HepG2 (cell line): Measurements from ENCODE around the gene RITA1. TPM values are rescaled to one million over a fixed set of nuclear protein-coding genes. Genes with fewer than 3 reads are reported as not detected.

ENCODE experiments used
- ATAC-seq: fragments of 200-7000 bp; cut with Tn5 transposase; 3 replicates; pipeline ENCODE4 v1.9.1; 2020; ENCODE audit warnings: mild to moderate bottlenecking, moderate library complexity
- BruUV-seq: library from RNA; stranded (reverse); fragments of 400-500 nt; replicated peaks from 2 replicates; lab custom pipeline; 2021; lab: Mats Ljungman, UMichigan
- CTCF ChIA-PET: fragments of 300-600 bp; formaldehyde crosslinking; extraction: SDS; loops from one replicate; lab custom pipeline; 2021; ENCODE audit warnings: low total read pairs, inconsistent platforms, low intra/inter-chr PET ratio; lab: Yijun Ruan, JAX
- POLR2A ChIA-PET: fragments of 350-600 bp; sonication (Branson Sonifier 250); formaldehyde crosslinking; loops from one replicate; lab custom pipeline; 2020; ENCODE audit warnings: antibody characterized with exemption, inconsistent platforms; lab: Yijun Ruan, JAX
- DNase-seq: peaks from one replicate; pipeline ENCODE4 v3.0.0-alpha.2; 2015; ENCODE audit warnings: low spot score
- FAIRE-seq: peaks from 3 replicates; lab custom pipeline; 2011; peaks lifted over from hg19 to GRCh38; lab: Jason Lieb, UNC
- H2AFZ ChIP-seq: one replicate; pipeline ENCODE4 v1.6.1; 2011; ENCODE audit warnings: low read length, inconsistent platforms
- H3K27ac ChIP-seq: fragments of 300-600 bp; 3 replicates; pipeline ENCODE4 v1.8.0; 2011; ENCODE audit warnings: mixed run types, mild to moderate bottlenecking, mixed read lengths, low read length, inconsistent platforms; ENCODE audit not compliant: insufficient read depth; ENCODE audit errors: extremely low read length
- H3K27me3 ChIP-seq, 2 experiments: fragments of 200-600 bp in 1 of 2; 2 replicates in 1 of 2; 3 replicates in 1 of 2; pipeline versions ENCODE4 v1.6.0 to v1.8.0; 2011; ENCODE audit warnings: low read length in 2 of 2, mild to moderate bottlenecking in 2 of 2, moderate library complexity in 2 of 2, inconsistent platforms in 1 of 2; ENCODE audit not compliant: insufficient read depth in 2 of 2, control insufficient read depth in 1 of 2
- H3K36me3 ChIP-seq, 2 experiments: fragments of 200-600 bp in 1 of 2; replicated peaks in 1 of 2; 2 replicates in 1 of 2; 3 replicates in 1 of 2; pipeline versions ENCODE4 v1.5.1 to v1.8.0; 2011; ENCODE audit warnings: low read length in 2 of 2, inconsistent platforms in 1 of 2; ENCODE audit not compliant: insufficient read depth in 2 of 2, control insufficient read depth in 1 of 2
- H3K4me1 ChIP-seq: 2 replicates; pipeline ENCODE4 v1.5.1; 2012; ENCODE audit warnings: low read length, inconsistent platforms; ENCODE audit not compliant: insufficient read depth
- H3K4me2 ChIP-seq: 2 replicates; pipeline ENCODE4 v1.6.0; 2011; ENCODE audit warnings: low read depth, low read length, inconsistent platforms
- H3K4me3 ChIP-seq, 3 experiments: fragments of 200-600 bp in 1 of 3; sonication (generic), shearing (Covaris generic) in 1 of 3; replicated peaks in 1 of 3; 2 replicates each; pipeline ENCODE4 v1.5.1; 2011 to 2016; ENCODE audit warnings: low read length in 3 of 3, inconsistent platforms in 2 of 3, low read depth in 2 of 3, mild to moderate bottlenecking in 2 of 3, control low read depth in 1 of 3, mixed read lengths in 1 of 3; ENCODE audit not compliant: insufficient read depth in 1 of 3
- H3K79me2 ChIP-seq: one replicate; pipeline ENCODE4 v1.6.1; 2011; ENCODE audit warnings: low read length, inconsistent platforms; ENCODE audit not compliant: insufficient read depth
- H3K9ac ChIP-seq: 2 replicates; pipeline ENCODE4 v1.6.0; 2011; ENCODE audit warnings: mild to moderate bottlenecking, low read depth, low read length, inconsistent platforms; ENCODE audit not compliant: insufficient read depth
- H3K9me3 ChIP-seq: 2 replicates; pipeline ENCODE4 v1.5.1; 2012; ENCODE audit warnings: mild to moderate bottlenecking, low read length
- H4K20me1 ChIP-seq: 2 replicates; pipeline ENCODE4 v1.6.0; 2011; ENCODE audit warnings: inconsistent platforms, mild to moderate bottlenecking, low read length, moderate library complexity; ENCODE audit not compliant: insufficient read depth
- KDM5A ChIP-seq: fragments of 200-600 bp; sonication (generic); IDR thresholded peaks from 2 replicates; pipeline ENCODE4 v1.7.0; 2018; ENCODE audit warnings: antibody characterized with exemption, mild to moderate bottlenecking, low read length, borderline replicate concordance
- MXI1 ChIP-seq: IDR thresholded peaks from 3 replicates; pipeline ENCODE4 v1.6.1; 2012; ENCODE audit warnings: low read depth, low read length, inconsistent platforms, borderline replicate concordance
- POLR2A ChIP-seq, 2 experiments: IDR thresholded peaks; 2 replicates each; pipeline ENCODE4 v1.6.1; 2011; ENCODE audit warnings: low read depth in 2 of 2, low read length in 2 of 2, mild to moderate bottlenecking in 1 of 2, moderate library complexity in 1 of 2; ENCODE audit not compliant: insufficient read depth in 1 of 2
- SAP130 ChIP-seq: IDR thresholded peaks from 2 replicates; pipeline ENCODE4 v1.6.1; 2016; ENCODE audit warnings: low read depth
- TEAD2 ChIP-seq: sonication (generic); formaldehyde crosslinking; IDR thresholded peaks from 2 replicates; pipeline ENCODE4 v1.9.0; 2021; ENCODE audit warnings: missing genetic modification reagents
- ZNF263 ChIP-seq: sonication (generic); formaldehyde crosslinking; IDR thresholded peaks from 2 replicates; pipeline ENCODE4 v1.4.0; 2020; ENCODE audit warnings: missing genetic modification reagents
- ZNF891 ChIP-seq: sonication (generic); formaldehyde crosslinking; IDR thresholded peaks from 2 replicates; pipeline ENCODE4 v1.5.0; 2020; ENCODE audit warnings: mild to moderate bottlenecking, missing genetic modification reagents
- WGBS: methylation state at CpG from one replicate; pipeline ENCODE4 v1.1.6; 2017; ENCODE audit warnings: low lambda C conversion rate; 5-methylcytosine and 5-hydroxymethylcytosine counted together
- in situ Hi-C: cut with HindIII; loops from 2 replicates; pipeline ENCODE4 v1.10.0; 2017; ENCODE audit warnings: low pct_unique_long_range_greater_than_20kb; ENCODE audit not compliant: extremely low pct_ligation_motif_present
- intact Hi-C: fragments of 100-400 bp; cut with micrococcal nuclease; formaldehyde crosslinking; loops from one replicate; pipeline ENCODE4 v1.10.0; 2022; ENCODE audit not compliant: unreplicated experiment
- polyA plus RNA-seq, 8 experiments: library from polyadenylated mRNA; depleted of rRNA in 3 of 8; stranded (reverse) in 7 of 8; unstranded in 1 of 8; fragments of >200 nt; fragmentation: Illumina TruSeq in 4 of 8; extraction: Trizol in 4 of 8; gene quantifications; 2 replicates each; pipeline versions ENCODE4 v1.2.1 to v1.2.3, GENCODE V29; 2011 to 2016; ENCODE audit warnings: low read depth in 4 of 8, missing spikeins in 1 of 8, mixed read lengths in 1 of 8; ENCODE audit not compliant: insufficient read depth in 1 of 8
- total RNA-seq, 5 experiments: library from RNA; depleted of rRNA; stranded (reverse); fragments of >200 nt; fragmentation: Illumina TruSeq; extraction: Trizol; gene quantifications; 2 replicates each; pipeline ENCODE4 v1.2.3, GENCODE V29; 2016; ENCODE audit warnings: low read depth in 1 of 5
- TF ChIP-seq, protein P1 (sequence below): sonication (generic); formaldehyde crosslinking; IDR thresholded peaks from 2 replicates; pipeline ENCODE4 v1.4.0; 2020; ENCODE audit warnings: low read depth, missing genetic modification reagents
- TF ChIP-seq, protein P2 (sequence below): sonication (generic); formaldehyde crosslinking; IDR thresholded peaks from 2 replicates; pipeline ENCODE4 v1.5.0; 2020; ENCODE audit warnings: mild to moderate bottlenecking, missing genetic modification reagents, borderline replicate concordance
- TF ChIP-seq, protein P3 (sequence below): IDR thresholded peaks from 2 replicates; pipeline ENCODE4 v1.6.1; 2016; ENCODE audit warnings: missing compliant biosample characterization, missing genetic modification reagents, borderline replicate concordance
- TF ChIP-seq, protein P4 (sequence below): conservative IDR thresholded peaks from 2 replicates; pipeline ENCODE4 v1.6.1; 2018; ENCODE audit warnings: missing genetic modification reagents

The RITA1 gene
- total and polyA plus RNA-seq, 2 of the 13 experiments (the other 11 are each of a cell fraction or from before 2014, with no cell fraction given): 12.4 to 28.9 TPM

DNA sequence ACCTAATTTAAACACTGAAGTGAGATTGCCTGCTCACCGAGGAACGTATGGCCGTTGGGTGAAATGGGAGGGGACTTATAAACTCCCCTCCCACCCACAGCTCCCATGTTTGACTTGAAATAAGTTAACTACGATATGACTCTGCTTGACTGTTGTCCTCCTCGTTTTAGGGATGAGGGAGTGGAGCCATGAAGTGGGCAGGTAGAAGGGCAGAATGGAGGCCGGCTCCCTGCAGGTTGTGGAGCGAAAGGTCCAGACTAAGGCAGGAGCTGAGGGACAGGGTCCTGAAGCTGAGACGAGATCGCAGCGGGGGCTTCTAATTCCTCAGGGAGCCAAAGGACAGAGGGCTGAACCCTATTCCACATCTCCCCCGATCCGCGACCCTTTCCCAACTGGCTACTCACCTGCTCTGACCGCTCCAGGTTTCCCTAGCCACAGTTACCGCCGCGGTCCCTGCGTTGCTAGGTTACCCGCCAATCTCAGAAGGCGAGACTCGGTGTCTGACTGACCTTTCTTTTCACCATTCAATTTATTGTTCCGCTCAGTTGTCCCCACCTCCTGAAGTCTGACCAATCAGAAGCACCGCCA lies 35.2 kb downstream of the RITA1 start:
- Histone ChIP-seq H3K4me3 (peak overlapping the region; percentile 67 to 89 (median 79)), H3K36me3 (no peaks in the 10 kb centered on the region), H3K27ac (peak overlapping the region; percentile 48), H2AFZ (peak overlapping the region; percentile 42), H3K4me2 (peak overlapping the region; percentile 85), H4K20me1 (no peaks in the 10 kb centered on the region), H3K4me1 (peaks cover 46% of the 10 kb centered on the region), H3K27me3 (no peaks in the 10 kb centered on the region), H3K79me2 (peaks cover 13% of the 10 kb centered on the region), H3K9ac (peak overlapping the region; percentile 69), H3K9me3 (no peaks in the 10 kb centered on the region)
- DNase-seq (no peak), ATAC-seq (no peak; the same call in 2 of the 3 replicates), FAIRE-seq (peak; percentile 100)
- no TSS peak for BruUV-seq
- POLR2A ChIA-PET: interaction anchor here (0.9 to 4.2 kb wide), 14 partner anchors 8 to 205 kb away, joined by 3 to 55 read pairs (median 7); partner anchors contain the start of genes DDX54, RITA1 and SLC8B1
- in situ Hi-C loops: no loop called here
- WGBS: 1% methylated on average over 23 of the region's 23 CpGs
- intact Hi-C loops: loop anchor here (1.0 to 2.0 kb wide), 4 partner anchors 35 to 205 kb away; partner anchors contain the start of genes DDX54 and RITA1
- CTCF ChIA-PET: no interaction called here
- TF ChIP-seq TEAD2 (CRISPR knock-in tag) (0 out of 2 replicates have a peak, but pooled peaks have one; percentile 41), MXI1 (no peak), POLR2A (IDR thresholded peaks at IDR 0.05; ENCODE audit: insufficient read depth in 1 of 2, low read depth in 2 of 2, low read length in 2 of 2) (peak in 1 of 2 experiments; percentile 17; a peak in 1 of 4 replicates), SAP130 (CRISPR knock-in tag) (peak; percentile 74; the same call in 1 of the 2 replicates), KDM5A (no peak), ZNF263 (CRISPR knock-in tag) (peak; percentile 86), ZNF891 (CRISPR knock-in tag) (peak; percentile 63)
- TF ChIP-seq, protein P1, sequence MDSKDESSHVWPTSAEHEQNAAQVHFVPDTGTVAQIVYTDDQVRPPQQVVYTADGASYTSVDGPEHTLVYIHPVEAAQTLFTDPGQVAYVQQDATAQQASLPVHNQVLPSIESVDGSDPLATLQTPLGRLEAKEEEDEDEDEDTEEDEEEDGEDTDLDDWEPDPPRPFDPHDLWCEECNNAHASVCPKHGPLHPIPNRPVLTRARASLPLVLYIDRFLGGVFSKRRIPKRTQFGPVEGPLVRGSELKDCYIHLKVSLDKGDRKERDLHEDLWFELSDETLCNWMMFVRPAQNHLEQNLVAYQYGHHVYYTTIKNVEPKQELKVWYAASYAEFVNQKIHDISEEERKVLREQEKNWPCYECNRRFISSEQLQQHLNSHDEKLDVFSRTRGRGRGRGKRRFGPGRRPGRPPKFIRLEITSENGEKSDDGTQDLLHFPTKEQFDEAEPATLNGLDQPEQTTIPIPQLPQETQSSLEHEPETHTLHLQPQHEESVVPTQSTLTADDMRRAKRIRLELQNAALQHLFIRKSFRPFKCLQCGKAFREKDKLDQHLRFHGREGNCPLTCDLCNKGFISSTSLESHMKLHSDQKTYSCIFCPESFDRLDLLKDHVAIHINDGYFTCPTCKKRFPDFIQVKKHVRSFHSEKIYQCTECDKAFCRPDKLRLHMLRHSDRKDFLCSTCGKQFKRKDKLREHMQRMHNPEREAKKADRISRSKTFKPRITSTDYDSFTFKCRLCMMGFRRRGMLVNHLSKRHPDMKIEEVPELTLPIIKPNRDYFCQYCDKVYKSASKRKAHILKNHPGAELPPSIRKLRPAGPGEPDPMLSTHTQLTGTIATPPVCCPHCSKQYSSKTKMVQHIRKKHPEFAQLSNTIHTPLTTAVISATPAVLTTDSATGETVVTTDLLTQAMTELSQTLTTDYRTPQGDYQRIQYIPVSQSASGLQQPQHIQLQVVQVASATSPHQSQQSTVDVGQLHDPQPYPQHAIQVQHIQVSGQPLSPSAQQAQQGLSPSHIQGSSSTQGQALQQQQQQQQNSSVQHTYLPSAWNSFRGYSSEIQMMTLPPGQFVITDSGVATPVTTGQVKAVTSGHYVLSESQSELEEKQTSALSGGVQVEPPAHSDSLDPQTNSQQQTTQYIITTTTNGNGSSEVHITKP (CRISPR knock-in tag): 0 out of 2 replicates have a peak, but pooled peaks have one; percentile 54
- TF ChIP-seq, protein P2, sequence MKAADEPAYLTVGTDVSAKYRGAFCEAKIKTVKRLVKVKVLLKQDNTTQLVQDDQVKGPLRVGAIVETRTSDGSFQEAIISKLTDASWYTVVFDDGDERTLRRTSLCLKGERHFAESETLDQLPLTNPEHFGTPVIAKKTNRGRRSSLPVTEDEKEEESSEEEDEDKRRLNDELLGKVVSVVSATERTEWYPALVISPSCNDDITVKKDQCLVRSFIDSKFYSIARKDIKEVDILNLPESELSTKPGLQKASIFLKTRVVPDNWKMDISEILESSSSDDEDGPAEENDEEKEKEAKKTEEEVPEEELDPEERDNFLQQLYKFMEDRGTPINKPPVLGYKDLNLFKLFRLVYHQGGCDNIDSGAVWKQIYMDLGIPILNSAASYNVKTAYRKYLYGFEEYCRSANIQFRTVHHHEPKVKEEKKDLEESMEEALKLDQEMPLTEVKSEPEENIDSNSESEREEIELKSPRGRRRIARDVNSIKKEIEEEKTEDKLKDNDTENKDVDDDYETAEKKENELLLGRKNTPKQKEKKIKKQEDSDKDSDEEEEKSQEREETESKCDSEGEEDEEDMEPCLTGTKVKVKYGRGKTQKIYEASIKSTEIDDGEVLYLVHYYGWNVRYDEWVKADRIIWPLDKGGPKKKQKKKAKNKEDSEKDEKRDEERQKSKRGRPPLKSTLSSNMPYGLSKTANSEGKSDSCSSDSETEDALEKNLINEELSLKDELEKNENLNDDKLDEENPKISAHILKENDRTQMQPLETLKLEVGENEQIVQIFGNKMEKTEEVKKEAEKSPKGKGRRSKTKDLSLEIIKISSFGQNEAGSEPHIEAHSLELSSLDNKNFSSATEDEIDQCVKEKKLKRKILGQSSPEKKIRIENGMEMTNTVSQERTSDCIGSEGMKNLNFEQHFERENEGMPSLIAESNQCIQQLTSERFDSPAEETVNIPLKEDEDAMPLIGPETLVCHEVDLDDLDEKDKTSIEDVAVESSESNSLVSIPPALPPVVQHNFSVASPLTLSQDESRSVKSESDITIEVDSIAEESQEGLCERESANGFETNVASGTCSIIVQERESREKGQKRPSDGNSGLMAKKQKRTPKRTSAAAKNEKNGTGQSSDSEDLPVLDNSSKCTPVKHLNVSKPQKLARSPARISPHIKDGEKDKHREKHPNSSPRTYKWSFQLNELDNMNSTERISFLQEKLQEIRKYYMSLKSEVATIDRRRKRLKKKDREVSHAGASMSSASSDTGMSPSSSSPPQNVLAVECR (CRISPR knock-in tag): peak; percentile 67
- TF ChIP-seq, protein P3, sequence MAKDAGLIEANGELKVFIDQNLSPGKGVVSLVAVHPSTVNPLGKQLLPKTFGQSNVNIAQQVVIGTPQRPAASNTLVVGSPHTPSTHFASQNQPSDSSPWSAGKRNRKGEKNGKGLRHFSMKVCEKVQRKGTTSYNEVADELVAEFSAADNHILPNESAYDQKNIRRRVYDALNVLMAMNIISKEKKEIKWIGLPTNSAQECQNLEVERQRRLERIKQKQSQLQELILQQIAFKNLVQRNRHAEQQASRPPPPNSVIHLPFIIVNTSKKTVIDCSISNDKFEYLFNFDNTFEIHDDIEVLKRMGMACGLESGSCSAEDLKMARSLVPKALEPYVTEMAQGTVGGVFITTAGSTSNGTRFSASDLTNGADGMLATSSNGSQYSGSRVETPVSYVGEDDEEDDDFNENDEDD (CRISPR knock-in tag): peak; percentile 33; the same call in 1 of the 2 replicates
- TF ChIP-seq, protein P4, sequence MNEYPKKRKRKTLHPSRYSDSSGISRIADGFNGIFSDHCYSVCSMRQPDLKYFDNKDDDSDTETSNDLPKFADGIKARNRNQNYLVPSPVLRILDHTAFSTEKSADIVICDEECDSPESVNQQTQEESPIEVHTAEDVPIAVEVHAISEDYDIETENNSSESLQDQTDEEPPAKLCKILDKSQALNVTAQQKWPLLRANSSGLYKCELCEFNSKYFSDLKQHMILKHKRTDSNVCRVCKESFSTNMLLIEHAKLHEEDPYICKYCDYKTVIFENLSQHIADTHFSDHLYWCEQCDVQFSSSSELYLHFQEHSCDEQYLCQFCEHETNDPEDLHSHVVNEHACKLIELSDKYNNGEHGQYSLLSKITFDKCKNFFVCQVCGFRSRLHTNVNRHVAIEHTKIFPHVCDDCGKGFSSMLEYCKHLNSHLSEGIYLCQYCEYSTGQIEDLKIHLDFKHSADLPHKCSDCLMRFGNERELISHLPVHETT (CRISPR knock-in tag): 0 out of 2 replicates have a peak, but pooled peaks have one; percentile 53
